CMK (cell line): ENCODE data around the gene IL23R.

Experiments used
- DNase-seq: peaks from one replicate; pipeline ENCODE4 v3.0.0-alpha.2; 2010; ENCODE audit warnings: low read depth

Gene IL23R

DNA sequence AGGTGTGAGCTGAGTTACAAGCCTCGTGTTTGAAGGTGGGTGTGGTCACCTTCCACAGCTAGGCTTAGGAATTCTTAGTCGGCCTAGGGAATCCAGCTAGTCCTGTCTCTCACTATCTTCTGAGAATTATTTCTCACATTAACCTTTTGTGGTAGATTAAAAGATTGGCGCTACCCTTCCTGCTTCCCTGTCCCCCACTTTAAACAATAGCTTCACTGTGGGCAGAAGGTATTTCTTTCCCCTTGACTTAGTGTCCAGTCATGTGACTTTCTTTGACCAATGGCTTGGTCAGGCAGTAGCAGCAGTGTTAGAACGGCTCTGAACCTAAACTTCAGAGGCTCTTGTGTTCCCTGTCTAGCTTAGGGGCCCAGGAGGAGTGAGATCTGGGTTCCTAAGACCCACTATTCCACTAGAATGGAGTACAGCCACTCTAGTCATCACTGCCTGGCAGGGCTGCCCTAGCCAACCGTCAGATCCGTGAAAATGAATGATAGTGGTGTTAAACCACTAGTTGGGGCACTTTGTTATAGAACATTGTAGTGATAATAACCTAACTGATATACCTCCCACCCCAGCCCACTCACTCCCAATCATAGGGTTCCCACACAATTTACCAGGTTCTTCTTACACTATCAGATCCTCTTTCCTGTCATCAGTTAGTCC is 17.6 kb upstream of the IL23R start:
- peak; percentile 11 for DNase-seq

DNA sequence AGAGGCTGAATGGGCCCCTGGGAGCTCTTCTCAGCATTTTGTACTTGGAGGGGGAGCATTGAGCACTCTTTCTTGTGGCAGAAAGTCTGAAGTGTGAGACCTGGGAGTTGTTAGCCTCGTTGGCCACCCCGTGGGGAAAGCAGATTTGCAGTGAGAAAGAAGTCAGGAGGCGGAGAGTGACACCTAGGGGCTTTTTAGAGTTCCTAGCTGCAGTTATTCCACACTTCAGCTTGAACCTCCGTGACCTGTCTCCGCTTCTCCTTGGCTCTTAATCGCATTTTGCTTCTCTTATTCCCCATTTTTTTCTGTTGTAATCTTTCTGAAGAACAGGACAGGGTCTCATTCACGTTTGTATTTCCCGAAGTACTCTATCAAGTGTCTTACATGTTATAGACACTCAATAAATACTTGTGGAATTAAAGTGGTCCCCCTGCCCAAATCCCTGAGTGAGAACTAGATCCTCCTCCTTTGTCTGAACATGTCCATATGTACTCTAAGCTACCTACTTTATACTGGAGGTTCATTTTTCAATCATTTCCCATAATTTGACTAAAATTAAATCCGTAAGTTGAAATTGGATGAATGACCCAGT is 17.0 kb upstream of the IL23R start:
- peak; percentile 51 for DNase-seq

DNA sequence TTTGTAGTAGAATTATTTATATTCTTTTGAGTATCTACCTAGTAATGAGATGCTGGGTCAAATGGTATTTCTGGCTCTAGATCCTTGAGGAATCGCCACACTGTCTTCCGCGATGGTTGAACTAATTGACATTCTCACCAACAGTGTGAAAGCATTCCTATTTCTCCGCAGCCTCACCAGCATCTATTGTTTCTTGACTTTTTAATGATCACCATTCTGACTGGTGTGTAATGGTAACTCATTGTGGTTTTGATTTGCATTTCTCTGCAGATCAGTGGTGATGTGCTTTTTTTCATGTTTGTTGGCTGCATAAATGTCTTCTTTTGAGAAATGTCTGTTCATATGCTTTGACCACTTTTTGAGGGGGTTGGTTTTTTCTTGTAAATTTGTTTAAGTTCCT is 15.3 kb upstream of the IL23R start:
- DNase-seq = no peak

DNA sequence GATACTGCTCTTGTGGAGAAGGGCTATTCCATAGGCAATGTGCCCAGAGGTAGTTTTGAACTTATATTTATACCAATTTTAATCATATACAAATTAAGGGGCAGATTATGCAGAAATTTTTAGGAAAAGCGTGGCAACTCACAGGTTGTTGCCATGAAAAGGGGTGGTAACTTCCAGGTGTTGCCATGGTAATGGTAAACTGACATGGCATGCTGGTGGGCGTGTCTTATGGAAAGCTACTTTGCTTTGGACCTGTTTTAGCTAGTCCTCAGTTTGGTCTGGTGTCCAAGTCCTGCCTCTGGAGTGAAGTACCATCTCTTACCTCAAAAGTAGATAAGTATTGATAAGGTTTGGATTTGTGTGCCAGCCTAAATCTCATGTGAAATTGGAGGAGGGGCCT is 7.9 kb upstream of the IL23R start:
- DNase-seq = no peak

DNA sequence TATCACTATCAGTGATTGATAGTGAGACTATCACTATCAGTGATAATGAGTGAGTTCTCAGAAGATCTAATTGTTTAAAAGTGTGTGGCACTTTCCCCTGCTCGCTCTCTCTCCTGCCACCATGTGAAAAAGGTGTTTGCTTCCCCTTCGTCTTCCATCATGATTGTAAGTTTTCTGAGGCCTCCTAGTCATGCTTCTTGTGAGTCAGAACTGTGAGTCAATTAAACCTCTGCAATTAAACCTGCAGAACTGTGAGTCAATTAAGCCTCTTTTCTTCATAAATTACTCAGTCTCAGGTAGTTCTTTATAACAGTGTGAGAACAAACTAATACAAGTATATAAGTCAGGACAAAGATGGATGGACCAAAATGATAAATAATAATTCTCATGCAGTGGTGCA is 7.0 kb upstream of the IL23R start:
- no peak for DNase-seq

DNA sequence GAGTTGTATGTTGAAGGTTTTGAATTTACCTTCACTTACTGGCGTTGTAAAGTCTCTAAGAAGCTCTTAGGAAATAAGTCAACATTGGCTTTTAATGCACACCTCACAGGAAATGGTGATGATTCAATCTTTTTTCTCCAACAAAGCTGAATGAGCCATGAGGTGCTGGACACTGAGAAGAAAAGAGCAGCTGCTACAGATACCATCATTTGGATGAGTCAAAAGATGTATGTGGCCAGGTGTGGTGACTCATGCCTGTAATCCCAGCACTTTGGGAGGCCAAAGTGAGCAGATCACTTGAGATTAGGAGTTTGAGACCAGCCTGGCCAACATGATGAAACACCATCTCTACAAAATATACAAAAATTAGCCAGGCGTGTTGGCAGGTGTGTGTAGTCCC is 3.3 kb upstream of the IL23R start:
- no peak for DNase-seq

DNA sequence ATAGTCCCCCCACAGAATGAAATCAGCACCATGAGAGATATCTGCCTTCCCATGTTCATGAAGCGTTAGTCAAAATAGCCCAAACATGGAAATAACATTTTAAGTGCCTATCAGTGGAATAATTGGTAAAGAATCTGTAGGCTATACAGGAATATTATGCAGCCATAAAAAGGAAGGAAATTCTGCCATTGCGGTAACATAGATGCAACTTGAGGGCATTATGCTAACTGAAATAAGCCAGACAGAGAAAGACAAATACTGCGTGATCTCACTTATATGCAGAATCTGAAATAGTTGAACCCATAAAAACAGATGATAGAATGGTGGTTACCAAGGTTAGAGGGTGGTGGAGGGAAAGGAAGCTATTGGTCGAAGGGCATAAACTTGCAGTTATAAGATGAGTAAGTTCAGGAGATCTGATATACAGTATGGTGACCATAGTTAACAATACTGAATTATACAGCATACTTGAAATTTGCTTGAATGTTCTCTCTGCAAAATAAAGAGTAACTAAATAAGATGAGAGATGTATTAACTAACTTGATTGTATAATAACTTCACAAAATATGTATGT is 699 bp upstream of the IL23R start:
- DNase-seq = no peak

DNA sequence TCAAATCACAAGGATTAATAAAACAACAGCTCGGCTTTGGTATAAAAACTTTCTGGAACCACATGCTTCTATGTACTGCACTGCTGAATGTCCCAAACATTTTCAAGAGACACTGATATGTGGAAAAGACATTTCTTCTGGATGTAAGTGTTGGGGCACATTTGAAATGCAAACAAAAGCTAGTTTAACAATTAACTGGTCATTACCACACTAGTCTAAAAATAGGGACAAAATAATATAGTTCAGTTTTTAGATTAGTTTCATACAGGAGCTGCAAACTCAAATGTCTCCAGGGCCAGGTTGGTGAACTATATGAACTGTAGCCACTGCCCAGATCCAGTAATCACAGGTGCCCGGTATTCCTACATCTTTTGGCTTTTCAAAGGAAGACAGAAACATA is 3.2 kb downstream of the IL23R start:
- no peak for DNase-seq

DNA sequence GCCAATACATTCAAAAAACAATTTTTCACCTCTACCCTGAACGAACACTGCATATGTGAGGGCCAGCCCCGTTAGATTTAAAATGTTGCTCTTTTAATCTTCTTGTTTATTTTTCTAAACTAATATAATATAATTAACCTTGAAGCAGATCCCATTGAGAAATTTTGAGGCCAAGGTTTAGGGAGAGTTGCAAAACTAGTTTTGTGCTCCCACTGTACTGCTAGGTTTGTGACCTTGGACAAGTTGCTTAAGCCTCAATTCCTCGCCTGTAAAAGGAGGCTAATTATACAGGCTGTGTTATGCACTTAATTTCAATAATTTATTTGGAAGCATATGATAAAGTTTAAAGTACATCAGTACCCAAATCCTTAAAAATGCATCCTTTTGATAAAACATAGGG is 3.7 kb downstream of the IL23R start:
- DNase-seq = no peak

DNA sequence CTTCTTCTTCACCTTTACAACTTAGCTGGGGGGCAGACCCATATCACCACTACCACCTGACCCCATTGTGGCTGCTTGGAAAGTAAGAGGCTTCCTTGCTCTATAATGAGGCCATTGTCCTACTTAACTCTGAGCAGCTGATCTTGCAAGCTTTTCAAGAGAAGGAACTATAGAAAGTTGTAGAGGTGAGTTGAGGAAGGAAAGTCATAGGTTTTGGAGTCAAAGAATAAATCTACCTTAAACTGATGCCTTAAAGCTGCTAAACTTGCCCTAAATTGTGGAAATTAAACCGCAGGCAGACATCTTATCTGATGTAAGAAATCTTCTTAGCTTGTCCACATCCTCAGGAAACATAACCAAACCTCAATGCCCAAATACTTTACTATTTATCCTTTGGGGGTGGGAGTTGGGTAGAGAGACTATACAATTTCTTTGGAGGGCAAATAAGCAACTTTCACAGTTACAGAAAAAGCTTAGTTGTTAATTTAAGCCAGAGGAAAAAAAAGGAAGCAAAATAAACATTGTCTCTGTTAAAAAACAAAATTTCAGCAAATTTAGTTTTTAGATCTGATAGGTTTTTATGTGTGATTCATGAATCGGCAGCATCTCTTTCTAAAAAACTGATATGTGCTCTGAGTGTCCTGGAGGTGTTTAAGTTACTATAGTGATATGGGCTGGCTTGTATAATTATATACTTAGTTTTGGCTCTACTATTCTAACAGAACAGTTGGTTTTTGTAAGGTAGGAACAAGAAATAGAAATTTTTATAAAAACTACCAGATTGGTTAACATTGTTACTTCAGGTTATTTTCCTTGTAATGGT is 4.7 kb downstream of the IL23R start:
- DNase-seq = no peak

DNA sequence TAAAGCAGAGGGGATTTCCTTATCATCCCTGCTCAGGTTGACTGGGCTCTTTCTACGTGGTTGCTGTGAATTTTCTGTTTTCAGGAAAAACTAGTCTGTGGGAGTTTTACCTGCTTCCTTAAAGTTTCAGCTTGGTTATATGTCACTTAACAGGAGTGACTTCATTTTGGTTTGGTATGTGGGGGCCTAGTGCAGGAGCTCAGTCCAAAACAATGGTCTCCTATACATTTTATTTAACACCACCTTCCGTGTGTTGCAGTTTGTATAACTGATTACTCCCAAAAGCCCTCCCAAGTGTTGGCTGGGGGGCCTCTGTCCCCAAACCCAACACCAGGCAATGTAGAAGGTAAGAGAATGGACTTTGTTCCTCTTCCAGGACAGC is 5.3 kb downstream of the IL23R start:
- DNase-seq = no peak

DNA sequence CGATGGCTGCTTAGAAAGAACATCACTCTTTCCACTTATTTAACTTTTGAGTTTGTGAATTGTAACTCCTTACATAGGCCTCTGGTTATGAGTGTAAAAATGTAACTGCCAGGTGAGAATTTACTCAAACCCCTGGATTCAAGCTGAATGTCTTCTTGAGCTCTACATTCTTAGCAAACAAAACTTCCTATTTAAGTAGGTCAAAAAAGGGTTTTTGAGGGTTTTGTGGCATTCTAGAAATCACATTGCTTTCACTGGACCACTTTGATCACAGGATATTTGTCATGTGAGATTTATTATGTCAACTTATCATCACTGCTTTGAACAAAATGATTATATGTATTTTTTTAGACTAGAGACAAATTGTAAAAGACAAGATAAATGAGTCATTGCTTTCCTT is 5.7 kb downstream of the IL23R start:
- no peak for DNase-seq

DNA sequence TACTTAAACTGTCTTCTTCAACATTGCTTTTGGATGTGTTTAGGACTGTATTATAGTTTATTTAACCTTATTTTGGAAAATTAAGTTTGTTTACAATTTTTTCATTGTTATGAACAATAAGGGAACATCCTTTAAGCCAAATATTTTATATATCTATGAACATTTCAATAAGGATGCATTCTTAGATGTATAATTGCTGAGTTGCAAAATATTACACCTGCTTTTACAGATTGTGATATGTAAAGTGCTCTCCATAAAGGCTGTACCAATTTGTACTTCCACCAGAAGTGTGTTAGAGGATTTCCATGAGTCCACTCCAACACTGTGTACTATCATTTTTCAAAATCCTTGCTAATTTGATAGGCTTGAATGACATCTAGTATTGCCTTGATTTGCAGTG is 7.7 kb downstream of the IL23R start:
- DNase-seq = no peak

DNA sequence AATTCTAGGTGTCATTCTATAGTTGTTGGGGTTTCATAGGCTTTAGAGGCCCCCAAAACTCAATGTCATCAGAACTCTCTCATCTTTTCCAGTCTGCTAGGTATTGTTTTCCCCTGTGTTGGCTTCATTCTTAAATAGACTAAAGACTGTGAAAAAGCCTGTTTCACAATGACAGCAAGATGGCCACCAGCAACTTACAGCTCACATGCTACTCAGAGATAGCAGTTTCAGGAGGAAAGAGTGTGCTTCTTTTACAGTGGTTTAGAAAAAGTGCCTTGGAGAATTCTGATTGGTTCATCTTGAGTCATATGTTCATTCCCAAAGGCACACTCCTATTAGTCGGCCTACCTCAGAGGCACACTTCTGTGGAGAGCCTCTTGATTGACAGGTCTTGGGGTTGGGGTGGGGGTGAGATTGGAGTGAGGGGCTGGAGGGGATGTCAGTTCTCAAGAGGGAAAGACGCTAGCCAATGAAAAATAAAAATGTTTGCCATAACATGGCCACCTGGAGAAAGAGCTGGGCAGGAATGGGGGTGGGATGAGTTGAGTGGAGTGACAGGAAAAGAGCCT is 8.5 kb downstream of the IL23R start:
- DNase-seq = no peak

DNA sequence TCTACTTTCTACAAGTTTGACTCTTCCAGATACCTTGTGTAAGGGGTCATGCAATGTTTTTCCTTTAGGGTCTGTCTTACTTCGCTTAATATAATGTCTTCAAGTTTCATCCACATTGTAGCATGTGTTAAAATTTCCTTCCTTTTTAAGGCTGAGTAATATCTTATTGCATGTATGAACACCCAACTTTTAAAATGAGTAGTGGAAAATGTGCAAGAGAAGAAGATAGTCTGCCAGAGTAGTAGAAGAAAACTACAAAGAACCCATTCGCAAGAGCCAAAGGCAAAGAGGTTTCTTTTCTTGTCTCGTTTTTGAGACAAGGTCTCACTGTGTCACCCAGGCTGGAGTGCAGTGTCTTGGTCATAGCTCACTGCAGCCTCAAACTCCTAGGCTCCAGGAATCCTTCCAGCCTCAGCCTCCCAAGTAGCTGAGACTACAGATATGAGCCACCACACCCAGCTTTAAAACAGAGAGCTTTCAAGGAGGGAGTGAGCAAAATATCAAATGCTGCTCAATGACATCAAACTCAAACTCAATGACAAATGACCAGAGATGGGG is 9.4 kb downstream of the IL23R start:
- no peak for DNase-seq

DNA sequence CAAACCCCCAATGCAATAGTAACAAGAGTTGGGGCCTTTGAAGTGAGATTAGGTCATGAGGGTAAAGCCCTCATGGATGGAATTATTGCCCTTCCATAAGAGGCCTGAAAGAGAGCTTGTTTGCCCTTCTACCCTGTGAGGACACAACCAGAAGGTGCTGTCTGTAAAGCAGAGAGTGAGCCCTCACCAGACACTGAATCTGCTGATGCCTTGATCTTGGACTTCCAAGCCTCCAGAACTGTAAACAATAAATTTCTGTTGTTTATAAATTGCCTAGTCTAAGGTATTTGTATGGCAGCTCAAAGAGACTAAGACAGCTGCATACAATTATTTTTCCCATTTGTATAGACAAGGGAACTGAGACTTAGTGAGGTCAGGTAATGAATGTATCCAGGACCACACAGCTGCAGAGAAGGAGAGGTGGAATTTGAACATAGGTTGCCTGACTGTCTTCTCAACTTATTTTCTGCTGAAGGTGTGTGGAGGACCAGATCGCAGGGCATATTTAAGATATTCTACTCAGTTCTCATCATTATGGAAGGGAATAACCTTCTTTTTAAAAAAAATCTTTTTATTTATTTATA is 18.7 kb downstream of the IL23R start:
- no peak for DNase-seq

DNA sequence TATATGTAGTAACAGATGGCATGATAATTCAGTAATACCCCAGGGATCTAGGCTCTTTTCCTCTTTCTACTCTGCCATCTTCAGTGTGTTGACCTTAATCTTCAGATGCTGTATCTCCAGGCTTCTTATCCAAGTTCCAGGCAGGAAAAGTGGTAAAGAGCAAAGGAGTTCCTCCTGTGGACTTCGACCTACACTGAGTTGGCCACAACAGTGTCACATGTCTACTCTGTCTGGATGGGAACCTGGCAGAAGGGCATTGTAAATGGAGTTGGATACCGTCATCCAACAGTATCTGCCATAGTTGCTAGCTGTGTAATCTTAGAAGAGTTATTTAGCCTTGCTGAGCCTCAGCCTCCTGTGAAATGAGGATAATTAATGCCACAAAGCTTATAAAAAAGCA is 21.9 kb downstream of the IL23R start:
- no peak for DNase-seq

DNA sequence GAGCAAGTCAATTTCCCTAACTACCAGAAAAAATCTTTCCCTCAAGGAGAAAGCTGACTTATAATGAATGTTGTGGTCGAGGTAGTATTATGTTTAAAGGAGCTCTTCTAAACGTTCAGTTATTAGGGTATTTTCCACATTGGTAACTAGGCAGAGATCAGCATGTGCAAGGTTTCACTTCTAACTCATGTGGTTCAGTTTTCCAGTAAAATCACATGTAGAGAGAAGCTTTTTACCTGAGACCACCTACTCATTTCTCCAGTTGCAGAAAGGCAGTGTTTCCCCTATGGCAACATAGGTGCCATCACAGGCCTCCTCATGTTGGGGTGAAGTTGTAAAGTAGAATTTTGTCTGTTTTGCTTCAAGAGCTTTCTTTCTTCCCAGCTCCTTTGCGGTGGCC is 23.7 kb downstream of the IL23R start:
- DNase-seq = no peak

DNA sequence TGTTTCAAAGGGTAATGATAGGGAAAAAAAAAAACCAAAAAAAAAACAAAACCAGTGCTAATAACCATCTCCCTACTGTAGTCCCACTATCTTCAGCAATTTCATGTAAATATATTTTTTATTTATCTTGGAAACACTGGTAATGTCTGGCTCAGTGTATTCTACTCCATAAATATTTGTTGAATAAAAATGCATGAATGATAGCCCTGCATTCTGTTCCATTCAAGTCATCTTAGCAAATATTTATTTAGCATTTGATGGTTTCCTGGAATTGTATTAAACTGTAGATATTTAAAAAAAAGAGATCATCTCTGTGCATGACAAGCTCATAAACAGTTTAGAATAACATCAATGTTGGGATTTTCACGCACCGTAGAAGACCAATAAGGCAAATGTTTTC is 24.2 kb downstream of the IL23R start:
- no peak for DNase-seq

DNA sequence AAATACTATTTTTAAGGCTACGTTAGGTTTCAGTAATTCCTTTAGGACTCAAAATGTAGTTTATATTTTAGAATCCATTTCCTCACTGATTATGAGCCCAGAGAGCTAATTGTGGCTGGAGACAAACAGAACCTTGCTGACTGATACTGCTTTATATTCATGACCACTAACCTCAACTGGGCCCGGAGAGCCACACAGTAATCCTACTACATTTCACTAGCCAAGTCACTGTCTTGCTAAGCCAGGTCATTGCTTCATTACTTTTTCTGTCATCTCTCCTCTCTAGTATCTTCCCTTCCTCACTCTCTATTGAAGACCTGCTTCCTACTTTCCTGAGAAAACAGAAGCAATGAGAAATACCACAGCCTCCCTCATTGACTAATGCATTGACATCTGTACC is 24.7 kb downstream of the IL23R start:
- no peak for DNase-seq

DNA sequence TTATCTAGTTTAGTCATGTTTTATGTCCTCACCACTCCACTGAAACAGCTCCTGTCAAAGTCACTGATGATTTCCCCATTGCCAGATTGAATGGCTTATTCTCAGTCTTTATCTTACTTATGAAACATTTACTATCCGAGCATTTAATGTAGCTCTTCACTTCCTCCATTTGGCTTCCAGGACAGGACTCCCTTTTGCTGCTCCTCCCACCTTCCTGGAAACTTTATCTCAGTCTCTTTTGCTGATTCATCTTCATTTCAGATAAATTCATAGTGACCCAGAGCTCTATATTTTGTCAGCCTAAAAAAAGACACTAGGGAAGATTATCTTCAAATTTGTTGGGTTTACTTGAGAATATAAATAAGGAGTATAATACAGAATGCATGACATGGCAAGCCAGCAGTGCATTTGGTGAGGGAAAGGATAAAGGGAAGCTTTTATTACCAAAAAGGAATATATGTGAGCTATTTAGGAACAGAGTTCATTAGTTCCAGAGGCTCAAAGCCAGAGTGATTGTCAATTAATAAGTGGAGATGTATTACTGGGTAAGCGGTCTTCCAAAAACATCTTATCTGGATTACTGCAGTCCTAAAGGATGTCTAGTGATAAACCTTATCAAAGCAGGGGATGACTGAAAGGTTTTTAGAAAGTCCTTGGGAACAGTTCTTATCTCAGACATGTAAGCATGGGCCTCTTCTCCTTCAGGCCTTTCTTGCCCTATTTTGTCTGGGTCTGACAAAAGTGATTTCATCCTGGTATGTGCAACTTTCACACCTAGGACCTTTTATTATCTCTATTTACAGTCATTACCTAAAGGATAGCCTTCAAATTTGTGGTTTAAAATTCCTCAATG is 25.6 kb downstream of the IL23R start:
- peak; percentile 55 for DNase-seq
